A673 (cell line): Measurements from ENCODE around the gene GRIK3. TPM values are rescaled to one million over a fixed set of nuclear protein-coding genes. Genes with fewer than 3 reads are reported as not detected.

Experiments
- BruUV-seq: library from RNA; stranded (reverse); fragments of 400-500 nt; replicated peaks from 2 replicates; lab custom pipeline; 2021; lab: Mats Ljungman, UMichigan
- CTCF ChIA-PET: fragments of 300-600 bp; sonication (Branson Sonifier 250); formaldehyde crosslinking; loops from one replicate; lab custom pipeline; 2022; ENCODE audit warnings: antibody characterized with exemption; lab: Charles Lee
- POLR2A ChIA-PET: fragments of 300-600 bp; sonication (Branson Sonifier 250); formaldehyde crosslinking; loops from one replicate; lab custom pipeline; 2022; ENCODE audit warnings: antibody characterized with exemption; ENCODE audit not compliant: low non-redundant PET; lab: Charles Lee
- DNase-seq: peaks from one replicate; pipeline ENCODE4 v3.0.0-alpha.2; 2015; ENCODE audit warnings: low spot score
- H3K27ac ChIP-seq: fragments of 200-600 bp; sonication (generic); 2 replicates; pipeline ENCODE4 v1.5.1; 2016; ENCODE audit warnings: mixed run types, low read depth, mild to moderate bottlenecking, mixed read lengths, antibody characterized with exemption, low read length; ENCODE audit not compliant: poor library complexity, severe bottlenecking
- H3K27me3 ChIP-seq: fragments of 200-600 bp; sonication (generic); replicated peaks from 2 replicates; pipeline ENCODE4 v1.6.1; 2017; ENCODE audit warnings: mixed run types, low read depth, mild to moderate bottlenecking, mixed read lengths, antibody characterized with exemption, low read length; ENCODE audit not compliant: insufficient read depth, poor library complexity
- H3K36me3 ChIP-seq: fragments of 200-600 bp; sonication (generic); 2 replicates; pipeline ENCODE4 v1.6.1; 2016; ENCODE audit warnings: mixed run types, mild to moderate bottlenecking, mixed read lengths, antibody characterized with exemption, low read length; ENCODE audit not compliant: insufficient read depth, poor library complexity, severe bottlenecking
- H3K4me1 ChIP-seq: fragments of 200-600 bp; sonication (generic); 2 replicates; pipeline ENCODE4 v1.6.1; 2017; ENCODE audit warnings: mixed run types, mild to moderate bottlenecking, mixed read lengths, antibody characterized with exemption, low read length; ENCODE audit not compliant: insufficient read depth, poor library complexity, severe bottlenecking
- H3K4me3 ChIP-seq: fragments of 200-600 bp; sonication (generic); 2 replicates; pipeline ENCODE4 v1.5.1; 2016; ENCODE audit warnings: low read depth, mixed run types, mild to moderate bottlenecking, mixed read lengths, low read length; ENCODE audit not compliant: poor library complexity, severe bottlenecking
- H3K9me3 ChIP-seq: fragments of 200-600 bp; sonication (generic); 2 replicates; pipeline ENCODE4 v1.6.1; 2016; ENCODE audit warnings: mixed run types, low read depth, mild to moderate bottlenecking, mixed read lengths, antibody characterized with exemption, low read length; ENCODE audit not compliant: poor library complexity, severe bottlenecking
- CTCF ChIP-seq: fragments of 300-800, 200-600 bp; sonication (generic); conservative IDR thresholded peaks from 2 replicates; pipeline ENCODE4 v1.5.1; 2017; ENCODE audit warnings: low read depth, mild to moderate bottlenecking, antibody characterized with exemption, low read length, moderate library complexity, mixed read lengths
- EZH2 ChIP-seq: fragments of 200-600 bp; sonication (generic); IDR thresholded peaks from 2 replicates; pipeline ENCODE4 v1.6.1; 2017; ENCODE audit warnings: borderline replicate concordance, low read depth, mild to moderate bottlenecking, mixed read lengths, antibody characterized with exemption, low read length; ENCODE audit not compliant: poor library complexity, severe bottlenecking
- intact Hi-C: fragments of 100-400 bp; cut with micrococcal nuclease; formaldehyde crosslinking; loops from one replicate; pipeline ENCODE4 v1.10.0; 2022; ENCODE audit not compliant: unreplicated experiment
- total RNA-seq: library from RNA; stranded (reverse); gene quantifications from 2 replicates; pipeline ENCODE4 v1.2.3, GENCODE V29; 2021

Gene GRIK3
- total RNA-seq, 1 experiment from 2014 or later: 0.17 TPM

GRCh38 chr1:36963006-36963405, 71.3 kb downstream of the GRIK3 start:
- BruUV-seq: no TSS peak
- CTCF ChIA-PET: no interaction called here
- no peak for TF ChIP-seq EZH2
- no peak for TF ChIP-seq CTCF
- POLR2A ChIA-PET: no interaction called here
- DNase-seq: no peak
- Histone ChIP-seq H3K36me3 (no peaks in the 10 kb centered on the region), H3K4me3 (no peak overlapping the region), H3K4me1 (no peaks in the 10 kb centered on the region), H3K27me3 (no peaks in the 10 kb centered on the region), H3K9me3 (no peaks in the 10 kb centered on the region), H3K27ac (no peak overlapping the region)
- intact Hi-C loops: no loop called here

GRCh38 chr1:36961062-36961615, 73.2 kb downstream of the GRIK3 start:
- intact Hi-C loops: no loop called here
- H3K4me3 ChIP-seq: no peak overlapping the region
- H3K27ac ChIP-seq: no peak overlapping the region
- H3K36me3 ChIP-seq: no peaks in the 10 kb centered on the region
- no peak for DNase-seq
- H3K27me3 ChIP-seq: no peaks in the 10 kb centered on the region
- POLR2A ChIA-PET: no interaction called here
- H3K4me1 ChIP-seq: no peaks in the 10 kb centered on the region
- CTCF ChIA-PET: no interaction called here
- H3K9me3 ChIP-seq: no peaks in the 10 kb centered on the region
- BruUV-seq: no TSS peak
- TF ChIP-seq CTCF (no peak), EZH2 (no peak)

- Histone ChIP-seq H3K4me3 (no peak overlapping the region), H3K9me3 (no peaks in the 10 kb centered on the region), H3K4me1 (no peaks in the 10 kb centered on the region), H3K27me3 (no peaks in the 10 kb centered on the region), H3K36me3 (no peaks in the 10 kb centered on the region), H3K27ac (no peak overlapping the region)
- TF ChIP-seq EZH2: no peak
- no peak for TF ChIP-seq CTCF
- intact Hi-C loops: no loop called here
- POLR2A ChIA-PET: no interaction called here
- CTCF ChIA-PET: no interaction called here
- no peak for DNase-seq
- BruUV-seq: no TSS peak
These were observed 77.7 kb downstream of the GRIK3 start for GRCh38 chr1:36956570-36956969.
